SHP77 (cell line): ENCODE measurements around the gene TPSB2.

Experiments
- DNase-seq, 2 experiments: peaks; one replicate each; lab custom pipeline; 2025; lab: John Stamatoyannopoulos, UW

TPSB2 gene

GRCh38 chr16:1182950-1183907 lies 46.8 kb downstream of the TPSB2 start:
- peak; percentile 38 to 58 for DNase-seq

GRCh38 chr16:1182316-1182671 lies 47.7 kb downstream of the TPSB2 start:
- DNase-seq: peak in 1 of 2 experiments; percentile 49

GRCh38 chr16:1181404-1182315 lies 48.3 kb downstream of the TPSB2 start:
- DNase-seq: no peak

GRCh38 chr16:1180549-1181403 lies 49.2 kb downstream of the TPSB2 start:
- no peak for DNase-seq
